Memory B cell (primary cell): ENCODE data around the gene RAPGEF3.
A peak's percentile ranks its signal among the peaks of the same experiment; 100 is the strongest.

Experiments
- ATAC-seq: fragments of 150-1000 bp; cut with Tn5 transposase; 2 replicates; pipeline ENCODE4 v1.10.0; 2021; ENCODE audit warnings: low read depth, mild to moderate bottlenecking, moderate library complexity
- DNase-seq, 2 donors: peaks; one replicate each; pipeline ENCODE4 v3.0.0; 2022; ENCODE audit warnings: low spot score in 2 of 2
- H3K27ac Mint-ChIP-seq: one replicate; pipeline ENCODE4 v1.8.0; 2022; ENCODE audit warnings: mild to moderate bottlenecking, moderate library complexity, mixed read lengths
- H3K27me3 Mint-ChIP-seq: one replicate; pipeline ENCODE4 v1.8.0; 2022; ENCODE audit warnings: mixed read lengths
- H3K36me3 Mint-ChIP-seq: one replicate; pipeline ENCODE4 v1.8.0; 2022; ENCODE audit warnings: mild to moderate bottlenecking, mixed read lengths
- H3K4me1 Mint-ChIP-seq: one replicate; pipeline ENCODE4 v1.8.0; 2022; ENCODE audit warnings: mixed read lengths
- H3K4me3 Mint-ChIP-seq: one replicate; pipeline ENCODE4 v1.8.0; 2022; ENCODE audit warnings: mild to moderate bottlenecking, moderate library complexity, mixed read lengths
- H3K9me3 Mint-ChIP-seq: one replicate; pipeline ENCODE4 v1.8.0; 2022; ENCODE audit warnings: mixed read lengths

The RAPGEF3 gene

GRCh38 chr12:47758834-47759690 is at the start of gene RAPGEF3:
Gene RAPGEF3, minus strand, starts transcription at chr12:47758880. Its CDS starts 324 bp downstream, at chr12:47758556.
- Mint-ChIP-seq H3K27me3 (no peaks in the 10 kb centered on the region), H3K9me3 (no peaks in the 10 kb centered on the region), H3K4me1 (peaks cover 38% of the 10 kb centered on the region), H3K27ac (peak within 1 kb of the TSS; percentile 56), H3K36me3 (no peaks in the 10 kb centered on the region), H3K4me3 (peak within 1 kb of the TSS; percentile 85)
- ATAC-seq (peak; percentile 67), DNase-seq (peak; percentile 38 to 65)

- Mint-ChIP-seq H3K36me3 (no peaks in the 10 kb centered on the region), H3K27ac (peak overlapping the region; percentile 94), H3K9me3 (no peaks in the 10 kb centered on the region), H3K27me3 (no peaks in the 10 kb centered on the region), H3K4me3 (peak overlapping the region; percentile 65), H3K4me1 (peaks cover 67% of the 10 kb centered on the region)
- ATAC-seq (peak; percentile 58), DNase-seq (peak; percentile 58 to 63)
These were observed 49.4 kb upstream of the RAPGEF3 start for GRCh38 chr12:47808050-47808449.

GRCh38 chr12:47807338-47807737 is 48.7 kb upstream of the RAPGEF3 start:
- peak overlapping the region; percentile 30 for H3K4me3 Mint-ChIP-seq
- no peaks in the 10 kb centered on the region for H3K9me3 Mint-ChIP-seq
- peak overlapping the region; percentile 94 for H3K27ac Mint-ChIP-seq
- no peaks in the 10 kb centered on the region for H3K36me3 Mint-ChIP-seq
- peaks cover 74% of the 10 kb centered on the region for H3K4me1 Mint-ChIP-seq
- ATAC-seq: no peak
- no peaks in the 10 kb centered on the region for H3K27me3 Mint-ChIP-seq
- no peak for DNase-seq

GRCh38 chr12:47805417-47805816 is 46.7 kb upstream of the RAPGEF3 start:
- Mint-ChIP-seq H3K4me1 (peaks cover 73% of the 10 kb centered on the region), H3K4me3 (no peak overlapping the region), H3K36me3 (peaks cover 3% of the 10 kb centered on the region), H3K9me3 (no peaks in the 10 kb centered on the region), H3K27me3 (no peaks in the 10 kb centered on the region), H3K27ac (peak overlapping the region; percentile 94)
- no peak for DNase-seq
- no peak for ATAC-seq

GRCh38 chr12:47804171-47804570 is 45.5 kb upstream of the RAPGEF3 start:
- peak overlapping the region; percentile 94 for H3K27ac Mint-ChIP-seq
- no peaks in the 10 kb centered on the region for H3K9me3 Mint-ChIP-seq
- H3K27me3 Mint-ChIP-seq: no peaks in the 10 kb centered on the region
- H3K4me3 Mint-ChIP-seq: no peak overlapping the region
- peaks cover 68% of the 10 kb centered on the region for H3K4me1 Mint-ChIP-seq
- ATAC-seq (no peak), DNase-seq (no peak)
- H3K36me3 Mint-ChIP-seq: peaks cover 3% of the 10 kb centered on the region

GRCh38 chr12:47803191-47803875 is 44.7 kb upstream of the RAPGEF3 start:
- H3K36me3 Mint-ChIP-seq: peaks cover 4% of the 10 kb centered on the region
- peaks cover 62% of the 10 kb centered on the region for H3K4me1 Mint-ChIP-seq
- ATAC-seq: no peak
- H3K9me3 Mint-ChIP-seq: no peaks in the 10 kb centered on the region
- DNase-seq: no peak
- no peaks in the 10 kb centered on the region for H3K27me3 Mint-ChIP-seq
- H3K4me3 Mint-ChIP-seq: peak overlapping the region; percentile 75
- H3K27ac Mint-ChIP-seq: peak overlapping the region; percentile 94

GRCh38 chr12:47802312-47802711 is 43.6 kb upstream of the RAPGEF3 start:
- ATAC-seq (no peak), DNase-seq (no peak)
- no peaks in the 10 kb centered on the region for H3K9me3 Mint-ChIP-seq
- H3K27me3 Mint-ChIP-seq: no peaks in the 10 kb centered on the region
- peaks cover 8% of the 10 kb centered on the region for H3K36me3 Mint-ChIP-seq
- H3K4me1 Mint-ChIP-seq: peaks cover 56% of the 10 kb centered on the region
- H3K4me3 Mint-ChIP-seq: peak overlapping the region; percentile 59
- H3K27ac Mint-ChIP-seq: peak overlapping the region; percentile 94

- Mint-ChIP-seq H3K4me3 (no peak overlapping the region), H3K36me3 (peaks cover 8% of the 10 kb centered on the region), H3K4me1 (peaks cover 52% of the 10 kb centered on the region), H3K9me3 (no peaks in the 10 kb centered on the region), H3K27ac (peak overlapping the region; percentile 94), H3K27me3 (no peaks in the 10 kb centered on the region)
- no peak for ATAC-seq
- no peak for DNase-seq
These were observed 43.2 kb upstream of the RAPGEF3 start for GRCh38 chr12:47801904-47802246.

GRCh38 chr12:47801170-47801903 is 42.7 kb upstream of the RAPGEF3 start:
- H3K36me3 Mint-ChIP-seq: peaks cover 8% of the 10 kb centered on the region
- DNase-seq: no peak
- no peaks in the 10 kb centered on the region for H3K27me3 Mint-ChIP-seq
- no peak for ATAC-seq
- no peak overlapping the region for H3K4me3 Mint-ChIP-seq
- peaks cover 48% of the 10 kb centered on the region for H3K4me1 Mint-ChIP-seq
- H3K27ac Mint-ChIP-seq: peak overlapping the region; percentile 94
- no peaks in the 10 kb centered on the region for H3K9me3 Mint-ChIP-seq

- Mint-ChIP-seq H3K27ac (peak overlapping the region; percentile 29), H3K36me3 (peaks cover 8% of the 10 kb centered on the region), H3K9me3 (no peaks in the 10 kb centered on the region), H3K4me3 (no peak overlapping the region), H3K4me1 (peaks cover 47% of the 10 kb centered on the region), H3K27me3 (no peaks in the 10 kb centered on the region)
- no peak for DNase-seq
- no peak for ATAC-seq
These were observed 41.9 kb upstream of the RAPGEF3 start for GRCh38 chr12:47800582-47800981.

GRCh38 chr12:47799357-47799955 is 40.8 kb upstream of the RAPGEF3 start:
- no peak for DNase-seq

GRCh38 chr12:47798382-47798948 is 39.8 kb upstream of the RAPGEF3 start:
- H3K9me3 Mint-ChIP-seq: no peaks in the 10 kb centered on the region
- peaks cover 30% of the 10 kb centered on the region for H3K4me1 Mint-ChIP-seq
- DNase-seq (no peak), ATAC-seq (no peak)
- H3K4me3 Mint-ChIP-seq: no peak overlapping the region
- H3K27ac Mint-ChIP-seq: no peak overlapping the region
- no peaks in the 10 kb centered on the region for H3K27me3 Mint-ChIP-seq
- H3K36me3 Mint-ChIP-seq: peaks cover 15% of the 10 kb centered on the region

More at GRCh38 chr12:47799357-47799955, 40.8 kb upstream of the RAPGEF3 start:
- H3K4me1 Mint-ChIP-seq: peaks cover 38% of the 10 kb centered on the region
- no peak overlapping the region for H3K4me3 Mint-ChIP-seq
- H3K27ac Mint-ChIP-seq: no peak overlapping the region
- H3K36me3 Mint-ChIP-seq: peaks cover 12% of the 10 kb centered on the region
- H3K9me3 Mint-ChIP-seq: no peaks in the 10 kb centered on the region
- no peaks in the 10 kb centered on the region for H3K27me3 Mint-ChIP-seq
- ATAC-seq: no peak

GRCh38 chr12:47797441-47797840 is 38.8 kb upstream of the RAPGEF3 start:
- DNase-seq (peak; percentile 40 to 43), ATAC-seq (peak; percentile 95)
- no peak overlapping the region for H3K4me3 Mint-ChIP-seq
- H3K27me3 Mint-ChIP-seq: no peaks in the 10 kb centered on the region
- peaks cover 15% of the 10 kb centered on the region for H3K36me3 Mint-ChIP-seq
- H3K9me3 Mint-ChIP-seq: no peaks in the 10 kb centered on the region
- H3K27ac Mint-ChIP-seq: peak overlapping the region; percentile 39
- H3K4me1 Mint-ChIP-seq: peaks cover 20% of the 10 kb centered on the region
